ENCODE results near the gene SGCA. TPM values are rescaled to one million over a fixed set of nuclear protein-coding genes. Genes with fewer than 3 reads are reported as not detected.

The SGCA gene
- total RNA-seq, 4 donors from 2014 or later = 2.1 to 5.8 (median 4.0) TPM

DNA sequence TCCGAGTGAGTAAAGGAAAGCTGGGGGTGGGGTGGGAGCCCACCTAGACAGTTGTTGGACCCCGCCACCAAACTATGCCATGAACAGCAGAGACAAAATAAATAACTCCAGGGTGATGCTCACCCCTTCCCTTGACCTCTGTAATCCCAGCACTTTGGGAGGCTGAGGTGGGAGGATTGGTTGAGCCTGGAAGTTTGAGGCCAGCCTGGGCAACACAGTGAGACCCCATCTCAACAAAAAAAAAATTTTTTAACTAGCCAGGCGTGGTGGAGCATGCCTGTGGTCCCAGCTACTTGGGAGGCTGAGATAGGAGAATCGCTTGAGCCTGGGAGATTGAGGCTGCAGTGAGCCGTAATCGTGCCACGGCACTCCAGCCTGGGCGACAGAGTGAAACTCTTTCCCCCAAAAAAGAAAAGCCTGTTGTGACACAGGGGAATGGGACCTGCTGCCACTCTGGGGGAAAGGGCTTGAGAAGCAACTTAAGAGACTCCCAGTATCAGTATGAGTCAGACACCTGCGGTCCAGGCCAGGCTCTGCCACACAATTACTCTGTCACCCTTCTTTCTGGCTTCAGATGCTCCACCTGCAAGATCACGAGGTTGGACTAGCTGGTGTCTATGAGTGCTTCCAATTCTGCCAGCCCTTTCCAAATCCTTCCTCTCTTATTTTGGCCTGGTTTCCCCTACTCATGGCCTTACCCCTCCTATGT, 5.0 kb downstream of the SGCA start:
- Histone ChIP-seq H3K27me3 (no peaks in the 10 kb centered on the region), H3K36me3 (no peaks in the 10 kb centered on the region), H3K27ac (no peak overlapping the region), H3K9me3 (no peaks in the 10 kb centered on the region), H3K4me1 (peaks cover 26% of the 10 kb centered on the region), H3K4me3 (no peak overlapping the region)
- 82% methylated on average over 10 of the region's 10 CpGs for WGBS
- no peak for DNase-seq (ENCODE audit: low spot score in 2 of 2)
- TF ChIP-seq POLR2AphosphoS5 (IDR thresholded peaks at IDR 0.05) = no peak
- no peak for TF ChIP-seq POLR2A (IDR thresholded peaks at IDR 0.05)
- no peak for TF ChIP-seq CTCF (IDR thresholded peaks at IDR 0.05)
- TF ChIP-seq EP300 (IDR thresholded peaks at IDR 0.05) = no peak

DNA sequence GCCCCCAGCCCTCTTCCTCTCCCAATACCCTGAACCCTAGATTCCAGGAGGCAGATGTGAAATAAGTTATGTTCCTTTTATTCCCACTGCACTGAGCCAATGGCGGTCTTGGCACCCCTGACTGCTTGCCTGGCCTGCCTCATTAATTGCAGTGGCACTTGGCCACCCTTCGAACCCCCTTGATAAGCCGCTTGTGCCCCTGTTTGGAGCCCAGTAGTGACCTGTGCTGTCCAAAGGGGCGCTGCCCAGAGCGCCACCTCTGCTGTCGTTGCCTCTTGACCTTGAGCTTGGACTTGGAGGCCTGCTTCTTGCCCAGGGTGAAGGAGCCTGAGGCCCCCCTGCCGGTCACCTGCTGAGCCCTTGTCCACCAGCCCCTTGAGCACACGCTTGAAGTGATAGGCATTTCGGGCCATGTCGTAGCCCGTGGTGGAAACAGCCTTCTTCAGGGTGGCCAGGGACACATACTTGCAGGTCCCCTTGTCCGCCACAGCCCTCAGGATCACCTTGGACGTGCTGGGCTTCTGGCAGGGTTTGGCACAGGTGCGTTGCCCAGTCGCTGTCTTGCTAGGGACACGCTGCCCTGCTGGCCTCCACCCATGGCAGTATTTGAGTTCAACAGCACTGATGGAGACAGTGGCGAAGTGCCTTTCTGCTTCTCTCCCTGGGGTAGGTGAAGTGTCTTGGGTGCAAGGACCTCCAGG, 5.7 kb downstream of the SGCA start:
- no peak overlapping the region for H3K27ac ChIP-seq
- no peaks in the 10 kb centered on the region for H3K36me3 ChIP-seq
- DNase-seq (ENCODE audit: low spot score in 2 of 2) = no peak
- H3K4me3 ChIP-seq = no peak overlapping the region
- WGBS = 90% methylated on average over 12 of the region's 17 CpGs
- H3K9me3 ChIP-seq = no peaks in the 10 kb centered on the region
- TF ChIP-seq POLR2A (IDR thresholded peaks at IDR 0.05) = no peak
- no peak for TF ChIP-seq POLR2AphosphoS5 (IDR thresholded peaks at IDR 0.05)
- TF ChIP-seq EP300 (IDR thresholded peaks at IDR 0.05) = no peak
- TF ChIP-seq CTCF (IDR thresholded peaks at IDR 0.05) = no peak
- H3K4me1 ChIP-seq = peaks cover 22% of the 10 kb centered on the region
- no peaks in the 10 kb centered on the region for H3K27me3 ChIP-seq

GRCh38 chr17:50172130-50172529, 6.3 kb downstream of the SGCA start:
- no peak for DNase-seq (ENCODE audit: low spot score in 2 of 2)
- no peak overlapping the region for H3K4me3 ChIP-seq
- WGBS = 100% methylated on average over 1 of the region's 11 CpGs
- no peaks in the 10 kb centered on the region for H3K36me3 ChIP-seq
- H3K4me1 ChIP-seq = peaks cover 26% of the 10 kb centered on the region
- H3K9me3 ChIP-seq = no peaks in the 10 kb centered on the region
- H3K27me3 ChIP-seq = no peaks in the 10 kb centered on the region
- H3K27ac ChIP-seq = no peak overlapping the region
- TF ChIP-seq EP300 (IDR thresholded peaks at IDR 0.05) = no peak
- no peak for TF ChIP-seq POLR2A (IDR thresholded peaks at IDR 0.05)
- TF ChIP-seq CTCF (IDR thresholded peaks at IDR 0.05) = no peak
- TF ChIP-seq POLR2AphosphoS5 (IDR thresholded peaks at IDR 0.05) = no peak

GRCh38 chr17:50172936-50173334, 7.1 kb downstream of the SGCA start:
- WGBS = 63% methylated on average over 6 of the region's 6 CpGs
- peaks cover 34% of the 10 kb centered on the region for H3K4me1 ChIP-seq
- H3K4me3 ChIP-seq = no peak overlapping the region

More at GRCh38 chr17:50172936-50173334, 7.1 kb downstream of the SGCA start:
- Histone ChIP-seq H3K27ac (peak overlapping the region; percentile 71), H3K9me3 (no peaks in the 10 kb centered on the region), H3K27me3 (no peaks in the 10 kb centered on the region), H3K36me3 (no peaks in the 10 kb centered on the region)
- no peak for DNase-seq (ENCODE audit: low spot score in 2 of 2)
- TF ChIP-seq EP300 (IDR thresholded peaks at IDR 0.05) = no peak
- TF ChIP-seq POLR2A (IDR thresholded peaks at IDR 0.05) = no peak
- TF ChIP-seq POLR2AphosphoS5 (IDR thresholded peaks at IDR 0.05) = no peak
- no peak for TF ChIP-seq CTCF (IDR thresholded peaks at IDR 0.05)

All from suprapubic skin (tissue), 4 donors.